Measurements from ENCODE around the gene NAALADL2.

Gene NAALADL2

DNA sequence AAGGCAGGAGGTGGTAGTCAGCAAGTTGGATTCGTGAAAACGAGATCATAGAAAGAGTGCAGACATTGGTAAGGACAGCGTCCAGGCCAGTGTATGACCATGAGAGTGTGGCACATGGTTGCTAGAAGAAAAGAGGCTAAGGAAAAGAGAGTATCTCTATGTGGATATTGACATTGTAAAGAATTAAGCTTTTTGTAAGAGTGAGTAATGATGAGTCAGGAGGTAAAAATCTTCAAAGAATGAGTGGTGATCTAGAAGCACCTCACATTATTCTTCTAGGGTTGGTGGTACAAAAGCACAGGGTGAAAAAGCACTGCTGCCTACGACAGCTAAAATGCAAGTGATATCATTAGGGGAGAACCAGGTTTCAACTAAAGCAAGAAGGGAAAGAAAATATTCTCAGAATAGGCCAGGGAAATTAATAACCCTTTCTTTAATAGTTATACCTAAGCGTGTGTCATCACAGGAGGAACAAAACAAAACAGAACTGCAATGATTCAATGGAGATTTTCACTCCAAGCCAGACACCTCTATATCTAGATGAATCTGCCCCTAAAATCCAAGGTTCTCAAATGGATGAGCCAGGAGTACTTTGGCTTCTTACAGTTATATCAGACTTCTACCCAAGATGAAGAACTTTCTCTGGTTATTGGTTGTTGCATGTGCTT, 884.7 kb downstream of the NAALADL2 start:
- peak; percentile 68 for DNase-seq (ENCODE audit: low read depth)
- TF ChIP-seq, protein P1, sequence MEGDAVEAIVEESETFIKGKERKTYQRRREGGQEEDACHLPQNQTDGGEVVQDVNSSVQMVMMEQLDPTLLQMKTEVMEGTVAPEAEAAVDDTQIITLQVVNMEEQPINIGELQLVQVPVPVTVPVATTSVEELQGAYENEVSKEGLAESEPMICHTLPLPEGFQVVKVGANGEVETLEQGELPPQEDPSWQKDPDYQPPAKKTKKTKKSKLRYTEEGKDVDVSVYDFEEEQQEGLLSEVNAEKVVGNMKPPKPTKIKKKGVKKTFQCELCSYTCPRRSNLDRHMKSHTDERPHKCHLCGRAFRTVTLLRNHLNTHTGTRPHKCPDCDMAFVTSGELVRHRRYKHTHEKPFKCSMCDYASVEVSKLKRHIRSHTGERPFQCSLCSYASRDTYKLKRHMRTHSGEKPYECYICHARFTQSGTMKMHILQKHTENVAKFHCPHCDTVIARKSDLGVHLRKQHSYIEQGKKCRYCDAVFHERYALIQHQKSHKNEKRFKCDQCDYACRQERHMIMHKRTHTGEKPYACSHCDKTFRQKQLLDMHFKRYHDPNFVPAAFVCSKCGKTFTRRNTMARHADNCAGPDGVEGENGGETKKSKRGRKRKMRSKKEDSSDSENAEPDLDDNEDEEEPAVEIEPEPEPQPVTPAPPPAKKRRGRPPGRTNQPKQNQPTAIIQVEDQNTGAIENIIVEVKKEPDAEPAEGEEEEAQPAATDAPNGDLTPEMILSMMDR (conservative IDR thresholded peaks at IDR 0.05; ENCODE audit: control insufficient read depth, insufficient read depth, low read depth, low read length) = no peak
- H3K4me3 ChIP-seq (ENCODE audit: control insufficient read depth, low read depth, low read length) = no peak overlapping the region

DNA sequence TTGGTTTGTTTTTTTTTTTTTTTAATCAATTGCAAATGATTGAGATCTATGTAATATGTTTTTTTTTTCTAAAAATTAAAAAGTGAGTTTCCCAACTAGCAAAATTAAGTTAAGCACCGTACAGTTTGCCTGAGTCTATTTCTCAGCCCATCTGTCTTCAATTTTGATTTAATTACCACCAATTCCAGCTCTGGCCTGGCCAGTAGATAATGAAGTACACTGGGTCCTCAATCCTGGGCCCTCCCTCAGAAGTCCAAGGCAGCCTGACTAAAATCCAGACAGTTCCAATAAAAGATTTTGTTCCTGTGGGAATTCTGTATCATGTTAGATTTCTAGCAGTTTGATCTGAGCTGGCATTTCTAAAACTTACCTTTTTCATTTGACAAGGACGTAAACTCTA, 887.2 kb downstream of the NAALADL2 start:
- H3K4me3 ChIP-seq (ENCODE audit: control insufficient read depth, low read depth, low read length) = no peak overlapping the region
- DNase-seq (ENCODE audit: low read depth) = no peak
- TF ChIP-seq, protein P1 (conservative IDR thresholded peaks at IDR 0.05; ENCODE audit: control insufficient read depth, insufficient read depth, low read depth, low read length) = no peak

DNA sequence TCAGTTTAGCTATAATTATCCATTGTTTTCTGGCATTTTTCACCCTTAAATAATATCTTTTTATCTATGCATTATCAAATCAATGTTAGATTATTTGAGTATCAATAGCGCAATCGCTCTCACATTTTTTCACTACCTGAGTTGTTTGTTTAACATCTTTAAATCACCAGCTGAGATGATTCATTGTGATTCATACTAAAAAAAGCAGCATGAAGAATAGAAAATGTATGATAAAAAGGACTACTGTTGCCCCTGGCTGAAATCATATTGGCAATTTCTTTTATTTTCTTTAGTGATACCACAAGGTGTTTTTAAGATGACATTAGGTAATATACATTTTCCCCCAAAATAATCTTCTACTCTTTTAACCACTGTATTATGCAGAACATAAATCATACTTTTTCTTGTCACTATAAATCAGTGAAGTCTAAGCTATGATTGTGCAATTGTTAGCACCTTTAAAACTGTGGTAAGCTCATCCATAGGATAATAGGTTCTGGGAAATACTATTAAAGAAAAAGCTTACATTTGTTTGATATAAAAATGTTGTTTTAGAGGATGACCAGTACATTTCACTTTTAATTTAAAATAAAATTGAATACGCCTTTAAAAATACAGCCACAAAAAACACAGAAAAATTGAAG, 889.1 kb downstream of the NAALADL2 start:
- TF ChIP-seq, protein P1 (conservative IDR thresholded peaks at IDR 0.05; ENCODE audit: control insufficient read depth, insufficient read depth, low read depth, low read length) = no peak
- peak; percentile 20 for DNase-seq (ENCODE audit: low read depth)
- H3K4me3 ChIP-seq (ENCODE audit: control insufficient read depth, low read depth, low read length) = no peak overlapping the region

DNA sequence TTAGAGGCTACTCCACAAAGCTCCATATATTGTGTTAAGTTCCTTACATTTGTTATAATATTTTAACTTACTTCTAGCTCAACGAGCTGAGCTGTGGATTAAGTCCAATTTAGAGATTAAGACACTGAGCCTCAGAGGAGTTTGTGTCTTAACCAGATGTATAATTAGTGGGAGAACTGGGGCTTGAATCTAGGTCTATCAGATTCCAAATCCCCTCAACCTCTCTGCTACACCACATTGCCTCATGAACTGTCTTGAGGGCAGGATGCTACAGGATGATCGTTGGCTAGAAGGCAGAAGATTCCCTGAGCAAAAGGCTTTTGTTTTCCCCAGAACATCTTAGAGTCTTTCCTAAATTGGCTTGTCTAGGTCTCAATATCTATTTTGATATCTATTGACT, 890.8 kb downstream of the NAALADL2 start:
- TF ChIP-seq, protein P1 (conservative IDR thresholded peaks at IDR 0.05; ENCODE audit: control insufficient read depth, insufficient read depth, low read depth, low read length) = no peak
- no peak overlapping the region for H3K4me3 ChIP-seq (ENCODE audit: control insufficient read depth, low read depth, low read length)
- no peak for DNase-seq (ENCODE audit: low read depth)

DNA sequence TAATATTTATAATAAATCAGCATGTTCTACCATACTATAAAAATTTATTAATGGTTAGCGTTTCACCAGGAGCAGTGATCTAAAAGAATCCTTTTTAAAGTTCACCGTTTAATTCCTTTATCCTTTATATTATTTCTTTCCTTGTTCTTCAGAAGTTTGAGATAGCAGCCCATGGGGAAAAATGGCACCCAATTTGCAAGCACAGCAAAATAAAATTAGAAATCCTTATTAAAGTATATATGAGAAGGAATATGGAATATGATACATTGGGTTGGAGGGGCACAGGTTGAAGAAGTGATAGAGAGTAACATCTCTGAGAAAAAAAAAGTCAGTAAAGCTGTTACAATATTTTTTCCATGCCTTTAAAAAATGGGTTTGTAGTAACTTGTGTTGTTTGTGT, 892.0 kb downstream of the NAALADL2 start:
- H3K4me3 ChIP-seq (ENCODE audit: control insufficient read depth, low read depth, low read length) = no peak overlapping the region
- DNase-seq (ENCODE audit: low read depth) = no peak
- TF ChIP-seq, protein P1 (conservative IDR thresholded peaks at IDR 0.05; ENCODE audit: control insufficient read depth, insufficient read depth, low read depth, low read length) = no peak

DNA sequence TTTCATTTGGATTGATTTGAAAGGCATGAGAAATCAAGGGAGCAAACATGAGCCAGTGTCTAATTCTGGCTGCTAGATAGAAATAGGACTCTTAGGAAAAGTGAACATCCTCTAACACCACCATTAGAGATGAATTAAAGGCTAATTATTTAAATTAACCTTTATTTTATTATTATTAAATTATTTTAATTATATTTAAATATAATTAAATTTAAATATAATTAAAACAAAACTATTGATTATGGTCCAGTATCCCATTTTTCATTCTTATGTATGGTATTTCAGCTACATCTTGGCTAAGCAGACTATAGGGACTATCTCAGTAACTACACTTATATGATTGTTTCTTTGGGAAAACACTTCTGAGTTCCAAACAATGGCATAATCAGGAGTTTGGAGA, 904.8 kb downstream of the NAALADL2 start:
- TF ChIP-seq, protein P1 (conservative IDR thresholded peaks at IDR 0.05; ENCODE audit: control insufficient read depth, insufficient read depth, low read depth, low read length) = no peak
- no peak for DNase-seq (ENCODE audit: low read depth)
- no peak overlapping the region for H3K4me3 ChIP-seq (ENCODE audit: control insufficient read depth, low read depth, low read length)

Data from fibroblast of mammary gland (primary cell).